Measurements from ENCODE around the gene BRD1.

Gene BRD1

GRCh38 chr22:49749885-49750510, 77.7 kb downstream of the BRD1 start:
- no peak for DNase-seq

- DNase-seq, result no peak
Measured at GRCh38 chr22:49749227-49749626, 78.4 kb downstream of the BRD1 start.

GRCh38 chr22:49748514-49748913, 79.2 kb downstream of the BRD1 start:
- no peak for DNase-seq

GRCh38 chr22:49747716-49748115, 80.0 kb downstream of the BRD1 start:
- no peak for DNase-seq

- DNase-seq, result no peak
Measured at GRCh38 chr22:49747130-49747529, 80.5 kb downstream of the BRD1 start.

- no peak for DNase-seq
Measured at GRCh38 chr22:49746065-49746464, 81.6 kb downstream of the BRD1 start.

GRCh38 chr22:49740242-49740641, 87.4 kb downstream of the BRD1 start:
- DNase-seq, result no peak

- DNase-seq, result no peak
Measured at GRCh38 chr22:49739138-49739537, 88.5 kb downstream of the BRD1 start.

- no peak for DNase-seq
Measured at GRCh38 chr22:49738566-49738965, 89.1 kb downstream of the BRD1 start.

GRCh38 chr22:49738006-49738405, 89.7 kb downstream of the BRD1 start:
- DNase-seq, result no peak

GRCh38 chr22:49737101-49737551, 90.5 kb downstream of the BRD1 start:
- no peak for DNase-seq

GRCh38 chr22:49736538-49736937, 91.1 kb downstream of the BRD1 start:
- no peak for DNase-seq

- DNase-seq, result no peak
Measured at GRCh38 chr22:49735901-49736421, 91.7 kb downstream of the BRD1 start.

GRCh38 chr22:49735411-49735900, 92.2 kb downstream of the BRD1 start:
- DNase-seq, result no peak

GRCh38 chr22:49734882-49735281, 92.8 kb downstream of the BRD1 start:
- DNase-seq, result no peak

GRCh38 chr22:49734390-49734789, 93.3 kb downstream of the BRD1 start:
- DNase-seq, result no peak

- no peak for DNase-seq
Measured at GRCh38 chr22:49733631-49734030, 94.0 kb downstream of the BRD1 start.

GRCh38 chr22:49730656-49731055, 97.0 kb downstream of the BRD1 start:
- DNase-seq, result no peak

GRCh38 chr22:49728570-49729271, 99.0 kb downstream of the BRD1 start:
- no peak for DNase-seq

- no peak for DNase-seq
Measured at GRCh38 chr22:49727881-49728569, 99.6 kb downstream of the BRD1 start.

- DNase-seq, result no peak
Measured at GRCh38 chr22:49727191-49727880, 100.3 kb downstream of the BRD1 start.

- DNase-seq, result no peak
Measured at GRCh38 chr22:49726701-49727101, 101.0 kb downstream of the BRD1 start.

Data from SHP77 (cell line).